IMR-90 (cell line): ENCODE data around the gene NUBPL. TPM values are rescaled to one million over a fixed set of nuclear protein-coding genes. Genes with fewer than 3 reads are reported as not detected.

Experiments used
- ATAC-seq: fragments of 200-7000 bp; cut with Tn5 transposase; 2 replicates; pipeline ENCODE4 v1.9.1; 2020; ENCODE audit warnings: low read depth, mild to moderate bottlenecking, moderate library complexity
- BruUV-seq: library from RNA; stranded (reverse); fragments of 400-500 nt; replicated peaks from 2 replicates; lab custom pipeline; 2021; lab: Mats Ljungman, UMichigan
- CTCF ChIA-PET: fragments of 300-600 bp; formaldehyde crosslinking; extraction: SDS; loops from one replicate; lab custom pipeline; 2021; ENCODE audit warnings: antibody characterized with exemption; lab: Yijun Ruan, JAX
- POLR2A ChIA-PET: fragments of 300-600 bp; sonication (Branson Sonifier 250); formaldehyde crosslinking; loops from one replicate; lab custom pipeline; 2022; ENCODE audit warnings: antibody characterized with exemption; ENCODE audit not compliant: unreplicated experiment; lab: Charles Lee
- DNase-seq: peaks from one replicate; pipeline ENCODE4 v3.0.0; 2013
- H2AFZ ChIP-seq: replicated peaks from 2 replicates; pipeline ENCODE3; 2013; ENCODE audit warnings: low read length, mild to moderate bottlenecking; ENCODE audit not compliant: poor library complexity
- H2AK5ac ChIP-seq: 2 replicates; pipeline ENCODE4 v1.6.1; 2013; ENCODE audit warnings: low read depth, low read length, inconsistent platforms
- H2AK9ac ChIP-seq: replicated peaks from 2 replicates; pipeline ENCODE3; 2013; ENCODE audit warnings: mild to moderate bottlenecking, low read depth, low read length, moderate library complexity; ENCODE audit not compliant: poor library complexity
- H2BK120ac ChIP-seq: 2 replicates; pipeline ENCODE4 v1.6.1; 2013; ENCODE audit warnings: low read depth, low read length, inconsistent platforms
- H2BK15ac ChIP-seq: 3 replicates; pipeline ENCODE4 v1.6.1; 2013; ENCODE audit warnings: low read depth, low read length, inconsistent platforms
- H2BK20ac ChIP-seq: 2 replicates; pipeline ENCODE4 v1.6.1; 2013; ENCODE audit warnings: low read depth, mild to moderate bottlenecking, inconsistent platforms, low read length, moderate library complexity
- H2BK5ac ChIP-seq: 2 replicates; pipeline ENCODE4 v1.6.1; 2013; ENCODE audit warnings: mild to moderate bottlenecking, low read depth, low read length, inconsistent platforms; ENCODE audit not compliant: poor library complexity, severe bottlenecking
- H3K14ac ChIP-seq: replicated peaks from 2 replicates; pipeline ENCODE4 v1.6.1; 2013; ENCODE audit warnings: low read depth, low read length, inconsistent platforms
- H3K18ac ChIP-seq: 2 replicates; pipeline ENCODE4 v1.6.1; 2013; ENCODE audit warnings: low read depth, low read length, control low read depth
- H3K23ac ChIP-seq: 2 replicates; pipeline ENCODE4 v1.6.1; 2013; ENCODE audit warnings: low read depth, low read length, inconsistent platforms
- H3K27ac ChIP-seq: 2 replicates; pipeline ENCODE4 v1.5.1; 2013; ENCODE audit warnings: mild to moderate bottlenecking, control low read depth, low read length; ENCODE audit not compliant: insufficient read depth
- H3K27me3 ChIP-seq: 2 replicates; pipeline ENCODE4 v1.6.1; 2013; ENCODE audit warnings: low read length; ENCODE audit not compliant: control insufficient read depth, insufficient read depth
- H3K36me3 ChIP-seq: 2 replicates; pipeline ENCODE4 v1.6.1; 2013; ENCODE audit warnings: low read length, mixed read lengths; ENCODE audit not compliant: control insufficient read depth, insufficient read depth
- H3K4ac ChIP-seq: 2 replicates; pipeline ENCODE4 v1.6.1; 2013; ENCODE audit warnings: low read depth, low read length, inconsistent platforms
- H3K4me1 ChIP-seq: 2 replicates; pipeline ENCODE4 v1.6.1; 2013; ENCODE audit warnings: low read length, mixed read lengths; ENCODE audit not compliant: control insufficient read depth, insufficient read depth
- H3K4me2 ChIP-seq: 2 replicates; pipeline ENCODE4 v1.6.1; 2013; ENCODE audit warnings: low read depth, mild to moderate bottlenecking, control low read depth, low read length, moderate library complexity
- H3K4me3 ChIP-seq: 2 replicates; pipeline ENCODE4 v1.5.1; 2013; ENCODE audit warnings: low read depth, mild to moderate bottlenecking, control low read depth, low read length, moderate library complexity; ENCODE audit not compliant: insufficient read depth
- H3K56ac ChIP-seq: 2 replicates; pipeline ENCODE4 v1.6.1; 2013; ENCODE audit warnings: low read length, inconsistent platforms; ENCODE audit not compliant: insufficient read depth; ENCODE audit errors: extremely low read depth
- H3K79me1 ChIP-seq, 2 experiments: 2 replicates each; pipeline ENCODE4 v1.6.1; 2013; ENCODE audit warnings: low read length in 2 of 2, inconsistent platforms in 1 of 2, low read depth in 1 of 2
- H3K9ac ChIP-seq: 2 replicates; pipeline ENCODE4 v1.6.1; 2013; ENCODE audit warnings: low read depth, low read length, control low read depth
- H3K9me1 ChIP-seq: 2 replicates; pipeline ENCODE4 v1.6.1; 2013; ENCODE audit warnings: low read length, inconsistent platforms; ENCODE audit not compliant: insufficient read depth
- H3K9me3 ChIP-seq: 2 replicates; pipeline ENCODE4 v1.6.1; 2013; ENCODE audit warnings: low read length; ENCODE audit not compliant: control insufficient read depth, insufficient read depth
- H4K20me1 ChIP-seq: 2 replicates; pipeline ENCODE4 v1.6.1; 2013; ENCODE audit warnings: low read length, inconsistent platforms; ENCODE audit not compliant: insufficient read depth
- H4K5ac ChIP-seq: 2 replicates; pipeline ENCODE4 v1.6.1; 2013; ENCODE audit warnings: mild to moderate bottlenecking, low read depth, low read length, control low read depth
- H4K8ac ChIP-seq, 2 experiments: 2 replicates each; pipeline ENCODE4 v1.6.1; 2013; ENCODE audit warnings: low read depth in 2 of 2, low read length in 2 of 2, control low read depth in 1 of 2, inconsistent platforms in 1 of 2
- H4K91ac ChIP-seq: 2 replicates; pipeline ENCODE4 v1.6.1; 2013; ENCODE audit warnings: low read depth, low read length, inconsistent platforms; ENCODE audit not compliant: insufficient read depth
- BHLHE40 ChIP-seq: fragments of 150-350 bp; IDR thresholded peaks from 2 replicates; pipeline ENCODE4 v1.6.1; 2016; ENCODE audit warnings: mild to moderate bottlenecking, low read depth, low read length
- CEBPB ChIP-seq: IDR thresholded peaks from 2 replicates; pipeline ENCODE4 v1.6.1; 2012; ENCODE audit warnings: low read depth, low read length, improper control_type of control experiment
- CHD1 ChIP-seq: IDR thresholded peaks from 2 replicates; pipeline ENCODE4 v1.6.1; 2012; ENCODE audit warnings: low read depth, low read length, improper control_type of control experiment
- CTCF ChIP-seq: conservative IDR thresholded peaks from 2 replicates; pipeline ENCODE4 v1.5.1; 2012; ENCODE audit warnings: mild to moderate bottlenecking, low read depth, low read length, improper control_type of control experiment
- ELK1 ChIP-seq: fragments of 150-350 bp; IDR thresholded peaks from 2 replicates; pipeline ENCODE4 v1.6.1; 2016; ENCODE audit warnings: low read depth, mild to moderate bottlenecking, low read length, moderate library complexity, borderline replicate concordance
- FOS ChIP-seq: fragments of 150-350 bp; IDR thresholded peaks from 2 replicates; pipeline ENCODE4 v1.6.1; 2016; ENCODE audit warnings: low read depth, low read length
- MAFK ChIP-seq: IDR thresholded peaks from 2 replicates; pipeline ENCODE4 v1.6.1; 2012; ENCODE audit warnings: low read depth, low read length, improper control_type of control experiment
- MAZ ChIP-seq: IDR thresholded peaks from 2 replicates; pipeline ENCODE4 v1.6.1; 2012; ENCODE audit warnings: low read depth, mild to moderate bottlenecking, low read length, improper control_type of control experiment, moderate library complexity, borderline replicate concordance
- MXI1 ChIP-seq: IDR thresholded peaks from 2 replicates; pipeline ENCODE4 v1.6.1; 2012; ENCODE audit warnings: low read depth, mild to moderate bottlenecking, low read length, moderate library complexity, borderline replicate concordance
- NFE2L2 ChIP-seq: fragments of 150-350 bp; IDR thresholded peaks from 2 replicates; pipeline ENCODE4 v1.6.1; 2016; ENCODE audit warnings: low read depth, mild to moderate bottlenecking, low read length
- POLR2A ChIP-seq: IDR thresholded peaks from 2 replicates; pipeline ENCODE4 v1.6.1; 2012; ENCODE audit warnings: mild to moderate bottlenecking, low read depth, low read length
- RAD21 ChIP-seq: IDR thresholded peaks from 2 replicates; pipeline ENCODE4 v1.6.1; 2012; ENCODE audit warnings: low read length, improper control_type of control experiment
- RCOR1 ChIP-seq: IDR thresholded peaks from 2 replicates; pipeline ENCODE4 v1.6.1; 2012; ENCODE audit warnings: mild to moderate bottlenecking, low read length, improper control_type of control experiment; ENCODE audit not compliant: insufficient replicate concordance
- RFX5 ChIP-seq: IDR thresholded peaks from 2 replicates; pipeline ENCODE4 v1.8.0; 2012; ENCODE audit warnings: low read depth, mild to moderate bottlenecking, low read length, moderate library complexity
- SMC3 ChIP-seq: fragments of 150-350 bp; IDR thresholded peaks from 2 replicates; pipeline ENCODE4 v1.6.1; 2016; ENCODE audit warnings: low read depth, mild to moderate bottlenecking, antibody characterized with exemption, low read length, moderate library complexity
- USF2 ChIP-seq: fragments of 150-350 bp; IDR thresholded peaks from 2 replicates; pipeline ENCODE4 v1.6.1; 2017; ENCODE audit warnings: mild to moderate bottlenecking, antibody characterized with exemption, low read length, low read depth
- WGBS, 2 experiments: methylation state at CpG; one replicate each; pipeline versions ENCODE4 v1.1.5 to v1.1.7; 2013; ENCODE audit warnings: missing lambda C conversion rate in 2 of 2; ENCODE audit not compliant: insufficient read length in 1 of 2; ENCODE audit errors: extremely low coverage in 2 of 2; 5-methylcytosine and 5-hydroxymethylcytosine counted together
- dilution Hi-C: fragments of 300-500 bp; cut with HindIII; formaldehyde crosslinking; loops from one replicate; pipeline ENCODE4 v1.14.3; 2018; ENCODE audit warnings: low sequenced_read_pairs; ENCODE audit not compliant: unreplicated experiment
- in situ Hi-C: fragments of 300-500 bp; cut with MboI; formaldehyde crosslinking; loops from 3 replicates; pipeline ENCODE4 v1.14.3; 2019; ENCODE audit warnings: low sequenced_read_pairs, inconsistent platforms, mixed read lengths
- intact Hi-C: fragments of 100-400 bp; cut with micrococcal nuclease; formaldehyde crosslinking; loops from 2 replicates; pipeline ENCODE4 v1.10.0; 2022
- polyA plus RNA-seq, 3 experiments: library from polyadenylated mRNA; depleted of rRNA; stranded (reverse); fragments of >200 nt; gene quantifications; 2 replicates each; pipeline ENCODE4 v1.2.3, GENCODE V29; 2012; ENCODE audit warnings: low replicate concordance in 1 of 3
- total RNA-seq: library from RNA; depleted of rRNA; stranded (reverse); fragments of >200 nt; gene quantifications from 2 replicates; pipeline ENCODE4 v1.2.3, GENCODE V29; 2012

The NUBPL gene
- total and polyA plus RNA-seq, 2 of the 4 experiments (the other 2 are of a cell fraction), result 5.4 to 11.5 TPM

GRCh38 chr14:31622060-31622459, 60.9 kb downstream of the NUBPL start:
- no peaks in the 10 kb centered on the region for H4K20me1 ChIP-seq
- H3K79me1 ChIP-seq, result no peaks in the 10 kb centered on the region
- H2AK5ac ChIP-seq, result no peak overlapping the region
- H3K23ac ChIP-seq, result no peak overlapping the region
- dilution Hi-C loops (no loop called here), intact Hi-C loops (no loop called here), in situ Hi-C loops (no loop called here)
- H2BK20ac ChIP-seq, result no peak overlapping the region
- H3K9me1 ChIP-seq, result no peaks in the 10 kb centered on the region
- H4K8ac ChIP-seq, result no peak overlapping the region
- no peaks in the 10 kb centered on the region for H3K36me3 ChIP-seq
- no peak overlapping the region for H3K4me2 ChIP-seq
- H2BK15ac ChIP-seq, result no peak overlapping the region
- WGBS, 2 experiments, result 80% methylated on average over 1 of the region's 5 CpGs; no CpG with 5 or more reads in 1 of the 2 experiments
- H3K4me1 ChIP-seq, result no peaks in the 10 kb centered on the region
- ChIA-PET POLR2A (no interaction called here), CTCF (no interaction called here)
- DNase-seq (no peak), ATAC-seq (no peak)
- H2BK5ac ChIP-seq, result no peak overlapping the region
- H2AK9ac ChIP-seq, result no peak overlapping the region
- H3K18ac ChIP-seq, result no peak overlapping the region
- no peak overlapping the region for H3K27ac ChIP-seq
- H2BK120ac ChIP-seq, result no peak overlapping the region
- no peak overlapping the region for H4K91ac ChIP-seq
- H2AFZ ChIP-seq, result no peak overlapping the region
- H3K9me3 ChIP-seq, result peaks cover 3% of the 10 kb centered on the region
- no peak overlapping the region for H3K56ac ChIP-seq
- H3K27me3 ChIP-seq, result no peaks in the 10 kb centered on the region
- H3K4ac ChIP-seq, result no peak overlapping the region
- BruUV-seq, result no TSS peak
- H3K9ac ChIP-seq, result no peak overlapping the region
- H3K4me3 ChIP-seq, result no peak overlapping the region
- no peak for TF ChIP-seq RAD21
- TF ChIP-seq RFX5, result no peak
- TF ChIP-seq CTCF, result no peak
- no peak for TF ChIP-seq CHD1
- TF ChIP-seq CEBPB, result no peak
- TF ChIP-seq MXI1, result no peak
- TF ChIP-seq FOS, result no peak
- no peak for TF ChIP-seq BHLHE40
- TF ChIP-seq USF2, result no peak
- TF ChIP-seq RCOR1, result no peak
- TF ChIP-seq ELK1, result no peak
- no peak for TF ChIP-seq NFE2L2
- TF ChIP-seq POLR2A, result no peak
- TF ChIP-seq MAZ, result no peak
- no peak for TF ChIP-seq MAFK
- no peak for TF ChIP-seq SMC3
- H4K5ac ChIP-seq, result no peak overlapping the region
- no peak overlapping the region for H3K14ac ChIP-seq
